Neural progenitor cell (in vitro differentiated cells): ENCODE measurements around the gene DOK3. TPM values are rescaled to one million over a fixed set of nuclear protein-coding genes. Genes with fewer than 3 reads are reported as not detected.

Experiments used
- DNase-seq: peaks from one replicate; pipeline ENCODE4 v3.0.0-alpha.2; 2016; ENCODE audit warnings: low spot score
- H2AFZ ChIP-seq: fragments of 200-600 bp; sonication (generic); replicated peaks from 2 replicates; pipeline ENCODE4 v1.6.1; 2016; ENCODE audit warnings: antibody characterized with exemption
- H3F3A ChIP-seq: fragments of 200-600 bp; sonication (generic); 2 replicates; pipeline ENCODE4 v1.6.1; 2016; ENCODE audit warnings: antibody characterized with exemption, low read depth
- H3K27ac ChIP-seq: fragments of 200-600 bp; sonication (generic); 2 replicates; pipeline ENCODE4 v1.5.1; 2016; ENCODE audit warnings: mild to moderate bottlenecking
- H3K27me3 ChIP-seq: fragments of 200-600 bp; sonication (generic); 2 replicates; pipeline ENCODE4 v1.6.1; 2016; ENCODE audit warnings: mild to moderate bottlenecking, moderate library complexity
- H3K36me3 ChIP-seq: fragments of 200-600 bp; sonication (generic); 2 replicates; pipeline ENCODE4 v1.5.1; 2016
- H3K4me1 ChIP-seq: fragments of 200-600 bp; sonication (generic); 2 replicates; pipeline ENCODE4 v1.6.1; 2016; ENCODE audit warnings: mixed run types
- H3K4me2 ChIP-seq: fragments of 200-600 bp; sonication (generic); 2 replicates; pipeline ENCODE4 v1.6.1; 2016
- H3K4me3 ChIP-seq: fragments of 200-600 bp; sonication (generic); 2 replicates; pipeline ENCODE4 v1.5.1; 2016
- H3K79me2 ChIP-seq: fragments of 200-600 bp; sonication (generic); 2 replicates; pipeline ENCODE4 v1.6.1; 2016; ENCODE audit warnings: low read depth
- H3K9ac ChIP-seq: fragments of 200-600 bp; sonication (generic); 2 replicates; pipeline ENCODE4 v1.6.1; 2016
- H3K9me3 ChIP-seq: fragments of 200-600 bp; sonication (generic); 2 replicates; pipeline ENCODE4 v1.5.1; 2016; ENCODE audit warnings: low read depth
- H4K20me1 ChIP-seq: fragments of 200-600 bp; sonication (generic); 2 replicates; pipeline ENCODE4 v1.6.1; 2016; ENCODE audit warnings: low read depth
- H3K27ac Mint-ChIP-seq: 3 replicates; pipeline ENCODE4 v1.8.0; 2021; ENCODE audit warnings: mixed read lengths
- H3K27me3 Mint-ChIP-seq: 2 replicates; pipeline ENCODE4 v1.8.0; 2022; ENCODE audit warnings: low read depth, mild to moderate bottlenecking, inconsistent platforms, moderate library complexity, mixed read lengths; ENCODE audit not compliant: insufficient read depth
- H3K36me3 Mint-ChIP-seq: 3 replicates; pipeline ENCODE4 v1.8.0; 2021; ENCODE audit warnings: mixed read lengths
- H3K4me1 Mint-ChIP-seq: 3 replicates; pipeline ENCODE4 v1.8.0; 2021; ENCODE audit warnings: mixed read lengths
- H3K4me3 Mint-ChIP-seq: 3 replicates; pipeline ENCODE4 v1.8.0; 2021; ENCODE audit warnings: mild to moderate bottlenecking, moderate library complexity, mixed read lengths
- H3K9me3 Mint-ChIP-seq: 3 replicates; pipeline ENCODE4 v1.8.0; 2020; ENCODE audit warnings: mixed read lengths
- EZH2 ChIP-seq: fragments of 200-600 bp; sonication (generic); IDR thresholded peaks from 2 replicates; pipeline ENCODE4 v1.6.1; 2017; ENCODE audit warnings: antibody characterized with exemption, mild to moderate bottlenecking, moderate library complexity
- EZH2phosphoT487 ChIP-seq: fragments of 200-600 bp; sonication (generic); IDR thresholded peaks from 2 replicates; pipeline ENCODE4 v1.6.1; 2017; ENCODE audit warnings: antibody characterized with exemption
- total RNA-seq: library from RNA; depleted of rRNA; stranded (reverse); fragments of >200 nt; gene quantifications from 2 replicates; pipeline ENCODE4 v1.2.3, GENCODE V29; 2015; ENCODE audit warnings: low replicate concordance
- TF ChIP-seq, protein P1 (sequence below): fragments of 200-600 bp; sonication (generic); IDR thresholded peaks from 2 replicates; pipeline ENCODE4 v1.5.1; 2017; ENCODE audit warnings: antibody characterized with exemption, mild to moderate bottlenecking

DOK3 gene
- total RNA-seq, 1 donor from 2014 or later: 0.54 TPM

DNA sequence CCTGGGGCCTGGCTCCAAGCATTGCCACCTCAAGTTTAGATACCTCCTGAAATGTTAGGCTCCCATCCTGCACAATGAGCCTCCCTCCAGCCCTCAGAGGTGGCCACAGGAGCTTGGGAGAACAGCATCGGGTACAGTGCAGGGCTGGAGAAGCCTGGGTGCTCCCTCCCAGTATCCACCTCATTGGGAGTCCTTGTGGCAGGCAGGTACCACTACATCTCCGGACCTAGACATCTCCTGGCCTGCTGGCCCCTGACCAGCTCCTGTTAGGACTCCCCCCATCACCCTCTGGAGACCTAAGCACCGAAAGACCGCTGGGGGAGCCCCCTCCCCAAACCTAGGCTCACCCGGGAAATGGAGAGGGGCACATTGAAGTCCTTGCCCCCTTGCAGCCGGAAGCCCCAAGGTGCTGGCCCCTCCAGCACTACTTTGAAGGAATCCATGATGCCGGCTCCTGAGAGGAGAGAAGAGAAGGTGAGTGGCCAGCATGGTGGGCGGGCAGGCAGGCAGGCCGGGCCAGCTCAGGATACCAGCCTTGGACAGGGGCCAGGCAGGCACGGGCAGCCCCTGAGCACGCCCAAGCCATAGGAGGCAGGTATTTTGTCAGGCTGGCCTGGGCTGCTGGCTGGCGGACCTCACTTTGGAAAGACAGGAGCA is 13.4 kb downstream of the DOK3 start:
- H3K9ac ChIP-seq: peak overlapping the region; percentile 24
- no peaks in the 10 kb centered on the region for H3K9me3 ChIP-seq
- no peaks in the 10 kb centered on the region for H3K9me3 Mint-ChIP-seq
- peaks cover 46% of the 10 kb centered on the region for H3F3A ChIP-seq
- H4K20me1 ChIP-seq: peaks cover 38% of the 10 kb centered on the region
- peaks cover 12% of the 10 kb centered on the region for H3K36me3 Mint-ChIP-seq
- peaks cover 31% of the 10 kb centered on the region for H3K79me2 ChIP-seq
- H3K4me1 ChIP-seq: peaks cover 35% of the 10 kb centered on the region
- peaks cover 20% of the 10 kb centered on the region for H3K27me3 Mint-ChIP-seq
- peaks cover 56% of the 10 kb centered on the region for H3K4me1 Mint-ChIP-seq
- peaks cover 21% of the 10 kb centered on the region for H3K27me3 ChIP-seq
- H3K27ac ChIP-seq: peak overlapping the region; percentile 81
- no peak overlapping the region for H2AFZ ChIP-seq
- H3K36me3 ChIP-seq: no peaks in the 10 kb centered on the region
- TF ChIP-seq EZH2phosphoT487 (no peak), EZH2 (no peak)
- TF ChIP-seq, protein P1, sequence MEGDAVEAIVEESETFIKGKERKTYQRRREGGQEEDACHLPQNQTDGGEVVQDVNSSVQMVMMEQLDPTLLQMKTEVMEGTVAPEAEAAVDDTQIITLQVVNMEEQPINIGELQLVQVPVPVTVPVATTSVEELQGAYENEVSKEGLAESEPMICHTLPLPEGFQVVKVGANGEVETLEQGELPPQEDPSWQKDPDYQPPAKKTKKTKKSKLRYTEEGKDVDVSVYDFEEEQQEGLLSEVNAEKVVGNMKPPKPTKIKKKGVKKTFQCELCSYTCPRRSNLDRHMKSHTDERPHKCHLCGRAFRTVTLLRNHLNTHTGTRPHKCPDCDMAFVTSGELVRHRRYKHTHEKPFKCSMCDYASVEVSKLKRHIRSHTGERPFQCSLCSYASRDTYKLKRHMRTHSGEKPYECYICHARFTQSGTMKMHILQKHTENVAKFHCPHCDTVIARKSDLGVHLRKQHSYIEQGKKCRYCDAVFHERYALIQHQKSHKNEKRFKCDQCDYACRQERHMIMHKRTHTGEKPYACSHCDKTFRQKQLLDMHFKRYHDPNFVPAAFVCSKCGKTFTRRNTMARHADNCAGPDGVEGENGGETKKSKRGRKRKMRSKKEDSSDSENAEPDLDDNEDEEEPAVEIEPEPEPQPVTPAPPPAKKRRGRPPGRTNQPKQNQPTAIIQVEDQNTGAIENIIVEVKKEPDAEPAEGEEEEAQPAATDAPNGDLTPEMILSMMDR: peak; percentile 40
- peak overlapping the region; percentile 57 for H3K4me3 ChIP-seq
- H3K4me3 Mint-ChIP-seq: peak overlapping the region; percentile 88
- H3K27ac Mint-ChIP-seq: peak overlapping the region; percentile 99
- H3K4me2 ChIP-seq: peak overlapping the region; percentile 85
- peak; percentile 58 for DNase-seq

DNA sequence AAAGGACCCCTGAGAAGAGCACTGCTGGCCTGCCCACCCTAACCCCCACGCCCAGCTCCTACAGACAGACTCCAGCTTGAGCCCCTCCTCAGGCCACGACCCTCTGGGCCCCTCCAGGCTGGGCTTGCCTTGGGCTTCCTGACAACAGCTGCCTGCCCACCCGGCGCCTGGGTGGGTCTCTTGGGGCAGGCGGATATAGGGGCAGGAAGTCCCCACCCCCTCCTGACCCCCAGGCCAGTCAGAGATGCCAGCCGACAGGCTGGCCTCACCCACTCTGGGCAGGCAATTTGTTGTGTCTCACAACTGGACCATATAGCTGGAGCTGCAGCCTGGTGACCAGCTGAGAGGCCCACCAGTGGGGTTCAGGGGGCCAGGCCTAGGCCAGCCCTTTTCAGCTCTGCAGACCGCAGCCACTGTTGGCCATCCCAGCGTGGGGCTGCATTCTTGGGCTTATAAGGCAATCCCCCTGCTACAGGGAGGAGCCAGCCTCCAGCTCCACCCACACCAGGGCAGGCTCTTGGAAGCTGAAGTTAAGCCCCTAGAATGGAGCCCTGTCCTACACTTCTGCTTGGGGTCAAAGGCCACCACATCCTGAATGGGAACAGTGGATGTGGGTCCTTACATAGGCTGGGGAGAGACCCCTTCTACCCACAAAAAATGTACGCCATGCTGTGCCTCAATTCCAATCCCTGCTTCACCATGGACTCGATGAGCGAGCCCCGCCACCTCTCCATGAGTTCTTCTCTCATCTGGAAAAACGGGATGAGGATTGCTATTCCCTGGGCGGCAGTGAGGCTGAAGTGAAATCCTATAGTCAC is 14.2 kb downstream of the DOK3 start:
- Histone ChIP-seq H3K9ac (no peak overlapping the region), H2AFZ (no peak overlapping the region), H3K4me3 (peak overlapping the region; percentile 57), H3F3A (peaks cover 50% of the 10 kb centered on the region), H4K20me1 (peaks cover 46% of the 10 kb centered on the region), H3K79me2 (peaks cover 31% of the 10 kb centered on the region), H3K4me2 (peak overlapping the region; percentile 85), H3K27me3 (peaks cover 21% of the 10 kb centered on the region), H3K27ac (peak overlapping the region; percentile 81), H3K4me1 (peaks cover 32% of the 10 kb centered on the region), H3K36me3 (no peaks in the 10 kb centered on the region), H3K9me3 (no peaks in the 10 kb centered on the region)
- H3K27me3 Mint-ChIP-seq: peaks cover 20% of the 10 kb centered on the region
- peak overlapping the region; percentile 88 for H3K4me3 Mint-ChIP-seq
- H3K4me1 Mint-ChIP-seq: peaks cover 56% of the 10 kb centered on the region
- H3K36me3 Mint-ChIP-seq: peaks cover 12% of the 10 kb centered on the region
- peak overlapping the region; percentile 99 for H3K27ac Mint-ChIP-seq
- no peaks in the 10 kb centered on the region for H3K9me3 Mint-ChIP-seq
- DNase-seq: peak; percentile 95
- TF ChIP-seq, protein P1: no peak
- TF ChIP-seq EZH2phosphoT487 (no peak), EZH2 (no peak)

DNA sequence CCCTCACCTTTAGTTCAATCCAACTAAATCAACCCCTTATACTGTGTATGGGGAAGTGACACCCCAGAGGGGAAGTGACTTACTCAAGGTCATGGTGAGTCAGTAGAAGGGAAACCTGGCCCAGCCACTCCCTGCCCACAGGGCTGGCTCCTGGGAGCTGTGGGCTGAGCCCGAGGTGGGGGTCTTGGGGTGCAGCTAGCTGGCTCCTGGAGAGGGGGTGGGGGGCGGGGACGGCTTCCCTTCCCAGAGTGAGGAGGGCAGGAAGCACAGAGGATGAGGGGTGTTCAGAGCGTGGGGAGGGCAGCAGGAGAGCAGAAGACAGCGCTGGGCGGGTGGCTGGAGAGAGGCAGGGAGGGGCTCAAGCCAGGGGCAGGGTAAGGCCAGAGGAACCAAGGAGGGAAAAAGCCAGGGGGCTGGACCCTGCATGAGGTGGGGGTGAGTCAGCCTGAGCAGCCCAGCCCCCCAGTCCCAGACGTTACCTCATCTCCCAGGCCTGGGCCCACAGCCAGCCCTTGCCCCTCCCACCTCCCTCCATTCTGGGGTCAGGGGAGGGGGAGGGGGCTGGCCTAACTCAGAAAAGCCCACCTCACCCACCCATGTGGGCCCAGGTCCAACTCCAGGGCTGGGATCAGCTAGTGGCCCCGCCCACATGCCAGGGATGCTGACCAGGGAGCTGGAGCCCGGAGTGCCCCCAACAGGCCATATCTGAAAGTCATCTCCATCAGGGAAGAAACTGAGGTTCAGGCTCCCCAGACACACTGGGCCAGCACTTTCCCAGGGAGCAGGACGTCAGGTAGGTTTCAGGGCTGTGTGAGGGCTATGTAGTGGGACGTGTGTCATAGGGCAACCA is 15.1 kb downstream of the DOK3 start:
- Mint-ChIP-seq H3K9me3 (no peaks in the 10 kb centered on the region), H3K4me3 (peak overlapping the region; percentile 88), H3K4me1 (peaks cover 50% of the 10 kb centered on the region), H3K27ac (peak overlapping the region; percentile 81), H3K36me3 (peaks cover 15% of the 10 kb centered on the region), H3K27me3 (peaks cover 18% of the 10 kb centered on the region)
- no peak for TF ChIP-seq EZH2
- TF ChIP-seq, protein P1: peak; percentile 26
- Histone ChIP-seq H2AFZ (no peak overlapping the region), H3K9me3 (no peaks in the 10 kb centered on the region), H3K79me2 (peaks cover 31% of the 10 kb centered on the region), H3K4me2 (peak overlapping the region; percentile 85), H3K27ac (peak overlapping the region; percentile 81), H3K9ac (no peak overlapping the region), H4K20me1 (peaks cover 55% of the 10 kb centered on the region), H3K27me3 (peaks cover 19% of the 10 kb centered on the region), H3F3A (peaks cover 50% of the 10 kb centered on the region), H3K4me1 (peaks cover 32% of the 10 kb centered on the region), H3K4me3 (peak overlapping the region; percentile 30), H3K36me3 (no peaks in the 10 kb centered on the region)
- DNase-seq: peak; percentile 55
